H1 (cell line): Measurements from ENCODE around the gene ECSIT. TPM values are rescaled to one million over a fixed set of nuclear protein-coding genes. Genes with fewer than 3 reads are reported as not detected.

ENCODE experiments used
- CTCF ChIA-PET: fragments of 300-600 bp; sonication (Branson Sonifier 250); formaldehyde crosslinking; loops from one replicate; lab custom pipeline; 2021; ENCODE audit not compliant: partially characterized antibody; lab: Charles Lee
- POLR2A ChIA-PET: fragments of 300-600 bp; sonication (Branson Sonifier 250); formaldehyde crosslinking; loops from one replicate; lab custom pipeline; 2021; ENCODE audit warnings: inconsistent platforms; ENCODE audit not compliant: partially characterized antibody; lab: Charles Lee
- DNase-seq, 2 experiments: peaks; one replicate each; pipeline versions ENCODE4 v3.0.0 to v3.0.0-alpha.2; 2010 to 2022; ENCODE audit warnings: low spot score in 2 of 2, low read depth in 1 of 2, mixed read lengths in 1 of 2
- FAIRE-seq: peaks from 2 replicates; lab custom pipeline; 2011; peaks lifted over from hg19 to GRCh38; lab: Jason Lieb, UNC
- H2AFZ ChIP-seq: 2 replicates; pipeline ENCODE4 v1.8.1; 2012; ENCODE audit warnings: low read length, inconsistent platforms
- H2AK5ac ChIP-seq: 2 replicates; pipeline ENCODE4 v1.6.1; 2013; ENCODE audit warnings: low read depth, low read length
- H2BK120ac ChIP-seq: replicated peaks from 2 replicates; pipeline ENCODE3; 2013; ENCODE audit warnings: low read depth, low read length, inconsistent platforms
- H2BK12ac ChIP-seq: 2 replicates; pipeline ENCODE4 v1.6.1; 2013; ENCODE audit warnings: low read depth, low read length
- H2BK15ac ChIP-seq: 2 replicates; pipeline ENCODE4 v1.6.1; 2013; ENCODE audit warnings: low read length
- H2BK20ac ChIP-seq: 2 replicates; pipeline ENCODE4 v1.6.1; 2013; ENCODE audit warnings: low read length
- H2BK5ac ChIP-seq: 2 replicates; pipeline ENCODE4 v1.6.1; 2013; ENCODE audit warnings: low read depth, low read length
- H3K14ac ChIP-seq: 2 replicates; pipeline ENCODE4 v1.6.1; 2013; ENCODE audit warnings: inconsistent platforms; ENCODE audit not compliant: insufficient read length
- H3K18ac ChIP-seq: 2 replicates; pipeline ENCODE4 v1.6.1; 2013; ENCODE audit warnings: low read length; ENCODE audit errors: extremely low read depth
- H3K23ac ChIP-seq: 2 replicates; pipeline ENCODE4 v1.6.1; 2013; ENCODE audit warnings: inconsistent platforms; ENCODE audit not compliant: insufficient read length
- H3K23me2 ChIP-seq: 2 replicates; pipeline ENCODE4 v1.6.1; 2013; ENCODE audit warnings: low read depth, low read length
- H3K27ac ChIP-seq: 2 replicates; pipeline ENCODE4 v1.6.1; 2011; ENCODE audit warnings: low read depth, low read length, inconsistent platforms
- H3K27me3 ChIP-seq, 4 experiments: replicated peaks in 1 of 4; 1 replicate in 1 of 4; 2 replicates in 3 of 4; pipeline versions ENCODE4 v1.6.1 to v1.8.1; 2011 to 2013; ENCODE audit warnings: low read length in 3 of 4, mild to moderate bottlenecking in 3 of 4, inconsistent platforms in 2 of 4, mixed read lengths in 2 of 4, moderate library complexity in 1 of 4; ENCODE audit not compliant: control insufficient read depth in 3 of 4, insufficient read depth in 3 of 4; ENCODE audit errors: extremely low read depth in 1 of 4
- H3K36me3 ChIP-seq, 4 experiments: 2 replicates each; pipeline versions ENCODE4 v1.6.1 to v1.8.1; 2011 to 2013; ENCODE audit warnings: mild to moderate bottlenecking in 4 of 4, low read length in 3 of 4, moderate library complexity in 2 of 4, control low read depth in 1 of 4, inconsistent platforms in 1 of 4; ENCODE audit not compliant: insufficient read depth in 4 of 4, control insufficient read depth in 2 of 4
- H3K4ac ChIP-seq: replicated peaks from 2 replicates; pipeline ENCODE3; 2013; ENCODE audit warnings: low read length, low read depth, mixed read lengths, inconsistent platforms; ENCODE audit not compliant: insufficient read length
- H3K4me1 ChIP-seq, 4 experiments: replicated peaks in 1 of 4; 1 replicate in 1 of 4; 2 replicates in 3 of 4; pipeline versions ENCODE4 v1.6.1 to v1.8.1; 2011 to 2013; ENCODE audit warnings: low read length in 3 of 4, inconsistent platforms in 2 of 4, mixed read lengths in 1 of 4; ENCODE audit not compliant: insufficient read depth in 4 of 4, control insufficient read depth in 3 of 4
- H3K4me2 ChIP-seq, 2 experiments: 2 replicates each; pipeline versions ENCODE4 v1.6.1 to v1.8.1; 2011 to 2013; ENCODE audit warnings: low read depth in 2 of 2, low read length in 2 of 2, control low read depth in 1 of 2, inconsistent platforms in 1 of 2, mild to moderate bottlenecking in 1 of 2; ENCODE audit not compliant: insufficient read depth in 1 of 2
- H3K4me3 ChIP-seq, 4 experiments: fragments of 200-600, 300-600 bp in 1 of 4; sonication (generic), shearing (Covaris generic), sonication (Bioruptor Twin) in 1 of 4; 2 replicates each; pipeline versions ENCODE4 v1.5.1 to v1.8.1; 2011 to 2016; ENCODE audit warnings: low read length in 4 of 4, low read depth in 3 of 4, control low read depth in 2 of 4, inconsistent platforms in 2 of 4, mild to moderate bottlenecking in 2 of 4, mixed read lengths in 1 of 4, moderate library complexity in 1 of 4; ENCODE audit not compliant: insufficient read depth in 2 of 4; ENCODE audit errors: extremely low read depth in 1 of 4
- H3K56ac ChIP-seq: replicated peaks from 2 replicates; pipeline ENCODE3; 2013; ENCODE audit warnings: low read depth, mild to moderate bottlenecking, mixed read lengths, low read length, inconsistent platforms; ENCODE audit not compliant: insufficient read length
- H3K79me1 ChIP-seq: 2 replicates; pipeline ENCODE4 v1.6.1; 2013; ENCODE audit warnings: low read depth, low read length, control low read depth
- H3K79me2 ChIP-seq, 2 experiments: 2 replicates each; pipeline versions ENCODE4 v1.6.1 to v1.8.1; 2012 to 2013; ENCODE audit warnings: low read length in 2 of 2, mild to moderate bottlenecking in 2 of 2, inconsistent platforms in 1 of 2; ENCODE audit not compliant: insufficient read depth in 2 of 2, control insufficient read depth in 1 of 2
- H3K9ac ChIP-seq, 4 experiments: replicated peaks in 1 of 4; 1 replicate in 1 of 4; 2 replicates in 3 of 4; pipeline versions ENCODE4 v1.6.1 to v1.8.1; 2011 to 2013; ENCODE audit warnings: low read depth in 3 of 4, low read length in 3 of 4, control low read depth in 2 of 4, mild to moderate bottlenecking in 2 of 4, moderate library complexity in 2 of 4, inconsistent platforms in 1 of 4; ENCODE audit errors: extremely low read depth in 1 of 4
- H3K9me3 ChIP-seq, 2 experiments: 2 replicates each; pipeline versions ENCODE4 v1.6.1 to v1.8.1; 2012 to 2013; ENCODE audit warnings: mild to moderate bottlenecking in 2 of 2, moderate library complexity in 2 of 2, control low read depth in 1 of 2, inconsistent platforms in 1 of 2, low read depth in 1 of 2, low read length in 1 of 2, mixed read lengths in 1 of 2; ENCODE audit not compliant: insufficient read depth in 2 of 2
- H4K20me1 ChIP-seq, 2 experiments: replicated peaks in 1 of 2; 2 replicates each; pipeline versions ENCODE3 to v1.8.1; 2011 to 2013; ENCODE audit warnings: inconsistent platforms in 2 of 2, low read length in 2 of 2, mild to moderate bottlenecking in 1 of 2; ENCODE audit not compliant: insufficient read depth in 2 of 2, control insufficient read depth in 1 of 2
- H4K5ac ChIP-seq: 2 replicates; pipeline ENCODE4 v1.6.1; 2013; ENCODE audit warnings: low read length, low read depth, mixed read lengths, inconsistent platforms; ENCODE audit not compliant: insufficient read length
- H4K8ac ChIP-seq: 2 replicates; pipeline ENCODE4 v1.8.0; 2013; ENCODE audit warnings: mild to moderate bottlenecking, moderate library complexity, low read length, inconsistent platforms; ENCODE audit not compliant: insufficient read depth; ENCODE audit errors: extremely low read depth
- H4K91ac ChIP-seq: replicated peaks from 2 replicates; pipeline ENCODE3; 2013; ENCODE audit warnings: low read length, mixed read lengths, inconsistent platforms; ENCODE audit not compliant: insufficient read length
- CHD1 ChIP-seq: IDR thresholded peaks from 2 replicates; pipeline ENCODE4 v1.6.1; 2012; ENCODE audit warnings: low read depth, low read length, improper control_type of control experiment
- WGBS, 2 experiments: shearing (Covaris generic) in 1 of 2; methylation state at CpG; one replicate each; pipeline versions ENCODE4 v1.1.6 to v1.1.7; 2013 to 2015; ENCODE audit warnings: low lambda C conversion rate in 2 of 2, mixed read lengths in 2 of 2, inconsistent platforms in 1 of 2, low coverage in 1 of 2, missing lambda C conversion rate in 1 of 2; ENCODE audit not compliant: insufficient replicate concordance in 2 of 2, insufficient coverage in 1 of 2, insufficient read length in 1 of 2; ENCODE audit errors: extremely low coverage in 1 of 2, missing lambda C conversion rate in 1 of 2; 5-methylcytosine and 5-hydroxymethylcytosine counted together
- polyA plus RNA-seq, 7 experiments: library from polyadenylated mRNA; depleted of rRNA in 3 of 7; stranded (reverse) in 5 of 7; unstranded in 2 of 7; fragments of >200 nt in 5 of 7; fragments of 200-250 nt in 2 of 7; gene quantifications; 1 replicate in 5 of 7; 2 replicates in 1 of 7; 4 replicates in 1 of 7; pipeline versions ENCODE4 v1.2.1 to v1.2.3, GENCODE V29; 2011 to 2013; ENCODE audit warnings: missing spikeins in 2 of 7, mixed read lengths in 2 of 7
- total RNA-seq: library from RNA; stranded (reverse); fragmentation: NEBNext Ultra II Directional; extraction: Animal tissue kit (Norgen Biotek cat#: 25700); gene quantifications from 2 replicates; pipeline ENCODE4 v1.2.1, GENCODE V29; 2021

ECSIT gene
- total and polyA plus RNA-seq, 2 of the 8 experiments (the other 6 are each of a cell fraction or from before 2014, with no cell fraction given), result 55.7 to 74.1 TPM

DNA sequence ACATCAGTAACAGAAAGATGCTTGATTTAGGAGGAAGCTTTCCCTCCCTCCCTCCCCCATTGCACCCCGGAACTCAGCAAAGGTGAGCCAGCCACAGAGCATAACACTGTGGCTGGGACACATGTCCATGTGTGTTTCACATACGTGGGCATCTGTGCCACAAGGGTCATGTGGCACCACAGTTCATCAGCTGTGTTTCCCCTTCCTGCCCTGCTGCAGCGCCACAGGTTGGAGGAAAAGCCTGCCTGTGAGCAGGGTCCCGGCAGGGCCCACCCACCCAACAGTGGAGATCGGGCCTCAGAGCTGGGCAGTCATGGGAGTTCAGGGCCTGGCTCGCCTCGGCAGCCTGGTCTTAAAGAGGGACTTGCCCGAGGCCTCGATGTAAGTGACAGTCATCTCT is 45.8 kb upstream of the ECSIT start:
- Histone ChIP-seq H3K27ac (no peak overlapping the region), H2BK120ac (no peak overlapping the region), H3K14ac (no peak overlapping the region), H2BK5ac (no peak overlapping the region), H3K79me1 (no peaks in the 10 kb centered on the region), H3K9ac (no peak overlapping the region), H4K5ac (no peak overlapping the region), H2AK5ac (no peak overlapping the region), H3K23me2 (peaks cover 6% of the 10 kb centered on the region; the same call in 1 of the 2 replicates), H4K20me1 (peaks cover 0 to 2% of the 10 kb centered on the region in 2 experiments), H3K18ac (no peak overlapping the region), H2BK12ac (no peak overlapping the region), H3K56ac (no peak overlapping the region), H3K9me3 (no peaks in the 10 kb centered on the region), H3K4me1 (peaks cover 0 to 10% (median 6%) of the 10 kb centered on the region in 4 experiments; a peak in 4 of 7 replicates), H3K23ac (no peak overlapping the region), H3K4me2 (no peak overlapping the region), H4K91ac (no peak overlapping the region), H3K36me3 (no peaks in the 10 kb centered on the region), H2BK15ac (no peak overlapping the region), H3K4me3 (no peak overlapping the region), H2BK20ac (no peak overlapping the region), H3K79me2 (no peaks in the 10 kb centered on the region), H3K4ac (no peak overlapping the region), H4K8ac (no peak overlapping the region), H3K27me3 (peaks cover 0 to 10% (median 6%) of the 10 kb centered on the region in 4 experiments; a peak in 5 of 7 replicates), H2AFZ (no peak overlapping the region)
- 88% methylated on average over 9 of the region's 9 CpGs; no CpG with 5 or more reads in 1 of the 2 experiments for WGBS, 2 experiments
- ChIA-PET CTCF (interaction anchor here (1.0 to 2.2 kb wide), 4 partner anchors 11 to 305 kb away, joined by 3 to 9 read pairs (median 5); no protein-coding TSS in a partner anchor), POLR2A (interaction anchor here (0.6 to 2.1 kb wide), 5 partner anchors 11 to 23 kb away, joined by 3 to 8 read pairs (median 4); partner anchors contain the start of gene ELOF1)
- DNase-seq, result no peak
- TF ChIP-seq CHD1, result no peak
- FAIRE-seq, result no peak
